AG20443 (cell line): Measurements from ENCODE around the gene FCHSD2.
A peak's percentile ranks its signal among the peaks of the same experiment; 100 is the strongest.
"Not testable (repeated sequence)": the region's sequence is repeated elsewhere in the genome, so short reads cannot be mapped to it uniquely, and the experiment has no call there.

ENCODE experiments used
- DNase-seq: peaks from one replicate; pipeline ENCODE4 v3.0.0; 2012; ENCODE audit warnings: low spot score, mixed read lengths

The FCHSD2 gene

DNA sequence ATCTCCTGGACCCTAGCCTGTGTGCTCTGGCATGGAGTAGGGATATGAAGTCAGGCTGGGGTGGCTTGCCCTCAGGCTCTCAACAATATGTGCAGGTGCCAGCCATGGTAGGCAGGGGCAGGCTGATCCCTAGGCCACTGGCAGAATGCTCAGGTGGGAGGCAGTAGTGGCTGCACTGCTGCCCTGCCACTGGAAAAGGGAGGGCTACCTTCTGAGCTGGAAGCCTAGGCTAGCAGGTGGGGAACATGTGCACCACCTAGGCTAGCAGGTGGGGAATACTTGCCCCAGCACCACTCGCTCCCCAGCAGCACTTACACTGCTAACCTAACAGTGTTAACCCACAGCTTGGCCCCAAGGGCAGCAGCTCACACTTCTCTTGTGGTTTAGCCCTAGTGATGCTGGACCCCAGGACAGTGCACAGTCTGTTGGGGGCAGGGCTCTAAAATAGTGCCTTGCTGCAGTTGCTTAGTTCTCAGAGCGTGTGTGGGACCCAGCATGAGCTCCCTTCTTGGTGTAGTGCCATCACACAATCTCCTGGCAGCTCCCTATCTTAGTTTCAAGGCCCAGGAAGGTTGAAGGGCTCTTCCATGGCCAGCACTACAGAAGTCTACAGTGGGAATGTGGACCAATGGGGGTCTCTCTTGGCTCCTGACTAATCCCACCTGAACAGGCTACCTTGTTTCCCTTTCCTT, 130.8 kb downstream of the FCHSD2 start:
- DNase-seq: no peak

DNA sequence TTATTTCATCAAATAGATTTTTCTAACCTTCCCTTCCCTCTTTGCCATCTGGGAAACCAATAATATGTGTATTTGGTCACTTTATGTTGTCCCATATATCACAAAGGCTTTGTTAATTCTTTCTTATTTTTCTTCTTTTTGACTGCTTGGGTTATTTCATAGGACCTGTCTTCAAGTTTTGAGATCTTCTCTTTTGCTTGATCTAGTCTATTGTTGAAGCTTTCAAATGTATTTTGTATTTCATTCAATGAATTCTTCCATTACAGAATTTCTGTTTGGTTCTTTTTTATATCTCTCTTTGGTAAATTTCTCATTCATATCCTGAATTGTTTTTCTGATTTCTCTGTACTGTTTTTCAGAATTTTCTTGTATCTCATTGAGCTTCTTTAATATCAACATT, 132.1 kb downstream of the FCHSD2 start:
- DNase-seq: no peak

DNA sequence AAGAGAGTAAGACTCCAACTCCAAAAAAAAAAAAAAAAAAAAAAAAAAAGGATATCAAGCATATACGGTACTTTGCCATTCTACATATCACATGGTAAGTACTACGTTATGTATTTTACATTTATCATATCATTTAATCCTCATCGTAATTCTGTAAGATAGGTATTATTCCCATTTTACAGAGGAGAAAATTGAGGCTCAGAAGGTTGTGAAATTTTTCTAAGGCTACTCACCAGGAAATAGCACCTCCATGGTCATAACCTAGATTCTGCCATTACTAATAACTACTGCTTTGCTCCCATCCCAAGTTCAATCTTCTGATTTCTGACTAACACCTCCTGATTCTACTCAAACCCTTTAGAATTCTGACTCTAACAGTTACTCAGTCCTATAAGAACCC, 138.0 kb downstream of the FCHSD2 start:
- no peak for DNase-seq

DNA sequence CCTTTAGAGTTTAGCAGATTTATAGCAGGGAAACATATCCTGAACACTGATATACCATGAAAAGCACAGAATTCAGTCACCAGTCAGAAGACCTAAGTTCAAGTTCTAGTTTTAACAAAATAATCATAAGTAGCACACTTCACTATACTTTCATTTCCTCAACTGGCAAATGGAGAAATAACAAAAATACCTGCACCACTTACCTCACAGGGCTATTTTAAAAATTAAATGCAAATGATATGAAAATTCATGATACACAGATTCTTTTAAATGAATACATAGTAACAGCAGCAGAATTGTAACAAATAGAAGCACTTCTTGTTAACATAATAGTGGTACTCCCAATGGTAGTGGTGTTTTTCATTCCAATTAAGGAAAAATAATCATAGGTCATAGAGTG, 139.0 kb downstream of the FCHSD2 start:
- DNase-seq: no peak

DNA sequence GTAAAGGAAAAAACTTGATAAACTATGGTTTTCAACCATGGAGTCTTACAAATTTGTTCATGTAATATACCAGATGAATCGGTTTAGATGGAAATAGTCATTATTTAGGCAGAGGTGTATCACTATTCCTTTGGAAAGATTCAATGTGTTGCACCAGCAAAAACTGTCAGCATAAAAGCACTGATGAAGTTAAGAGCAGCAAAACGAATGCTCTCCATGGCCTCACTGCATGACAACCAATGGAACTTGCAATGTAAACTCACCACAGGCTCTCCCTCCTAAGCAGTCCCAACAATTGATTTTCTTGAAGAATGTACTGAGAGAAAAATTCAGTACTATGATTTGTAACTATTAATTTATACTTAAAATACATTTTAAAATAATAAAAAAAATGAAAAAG, 139.9 kb downstream of the FCHSD2 start:
- DNase-seq: no peak

DNA sequence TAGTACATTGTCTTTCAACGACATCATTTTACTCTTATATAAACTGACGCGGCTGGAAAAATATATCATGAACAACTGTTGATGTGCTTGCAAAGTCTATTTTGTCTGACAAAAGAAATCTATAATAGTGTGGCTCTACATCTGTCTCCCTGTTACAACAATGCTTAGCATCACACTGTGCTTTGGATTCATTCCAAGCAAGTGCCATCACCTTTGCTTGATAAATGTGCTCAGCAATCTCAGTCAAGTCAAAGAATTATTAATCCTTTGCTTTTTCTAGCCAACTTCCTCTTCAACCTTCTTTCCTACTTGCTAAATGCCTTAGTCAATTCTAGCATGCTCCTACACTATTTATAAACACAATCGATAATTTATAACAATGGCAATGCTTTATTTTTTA, 140.5 kb downstream of the FCHSD2 start:
- no peak for DNase-seq

DNA sequence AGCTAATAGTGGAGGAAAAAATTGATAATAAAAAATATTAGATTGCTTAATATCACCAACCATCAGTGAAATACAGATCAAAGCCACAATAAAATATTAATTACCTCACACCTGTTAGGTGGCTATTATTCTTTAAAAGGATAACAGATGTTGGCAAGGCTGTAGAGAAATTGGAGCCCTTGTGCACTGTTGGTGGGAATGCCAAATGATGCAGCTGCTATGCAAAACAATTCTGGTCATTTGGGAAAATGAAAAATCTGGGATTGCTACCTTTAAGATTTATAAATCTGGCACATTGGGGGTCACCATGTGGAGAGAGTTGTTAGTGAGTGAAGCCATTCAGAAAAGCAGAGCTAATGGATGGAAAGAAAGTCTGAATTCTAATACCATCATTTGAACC, 143.4 kb downstream of the FCHSD2 start:
- DNase-seq: no peak

DNA sequence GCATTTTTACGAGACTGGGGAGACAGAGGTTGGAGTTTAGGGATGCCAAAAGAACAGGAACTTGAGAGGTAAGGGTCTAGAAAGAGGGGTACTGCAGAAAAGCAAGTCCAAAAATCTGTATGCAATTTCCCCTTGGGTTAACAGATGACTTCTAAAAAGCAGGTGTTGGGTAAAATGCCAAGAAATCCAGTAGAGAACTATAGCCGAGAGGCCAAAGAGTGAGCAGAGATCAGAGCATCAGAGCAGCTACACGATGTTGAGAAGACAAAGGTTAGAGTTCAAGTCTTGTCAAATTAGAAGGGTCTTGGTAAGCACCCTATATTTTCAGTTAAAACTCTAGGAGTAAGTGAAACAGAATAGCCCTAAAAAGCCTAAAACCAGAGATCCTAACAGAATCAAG, 145.2 kb downstream of the FCHSD2 start:
- DNase-seq: no peak

DNA sequence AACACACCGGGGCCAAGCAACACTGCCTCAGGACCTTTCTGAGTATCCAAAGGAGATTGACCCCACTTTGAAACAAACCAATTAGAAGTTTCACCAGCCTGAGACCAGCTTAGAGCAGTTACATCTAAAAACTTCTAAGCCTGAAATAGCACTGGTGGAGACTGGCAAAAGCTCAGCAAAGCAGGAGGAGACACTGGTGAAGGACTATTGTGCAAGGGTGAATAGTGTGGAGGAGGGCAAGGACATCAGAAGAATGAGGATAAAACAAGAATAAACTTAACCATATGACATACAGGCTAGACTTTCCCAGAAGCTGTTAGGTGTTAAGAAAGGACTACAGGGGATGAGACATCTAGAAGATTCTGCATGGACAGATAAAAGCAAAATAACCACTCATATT, 152.4 kb downstream of the FCHSD2 start:
- peak; percentile 55 for DNase-seq

DNA sequence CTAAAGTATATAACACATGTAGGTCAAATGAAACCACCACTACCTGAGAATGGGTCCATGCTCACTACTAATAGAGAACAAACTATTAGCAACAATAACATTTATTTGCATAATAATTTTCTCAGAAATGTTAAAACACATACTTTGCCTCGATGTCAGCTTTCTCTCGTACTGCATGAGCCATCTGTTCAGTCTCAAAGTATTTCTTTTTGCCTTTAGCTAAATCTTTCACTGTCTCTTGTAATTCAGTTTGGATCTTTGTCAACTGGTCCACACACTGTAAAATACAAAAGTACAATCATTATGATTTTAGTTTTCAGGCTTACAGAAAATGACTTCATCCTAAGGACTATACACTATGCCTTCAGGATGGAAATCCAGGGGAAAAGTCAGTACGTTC, 153.3 kb downstream of the FCHSD2 start:
- DNase-seq: no peak

DNA sequence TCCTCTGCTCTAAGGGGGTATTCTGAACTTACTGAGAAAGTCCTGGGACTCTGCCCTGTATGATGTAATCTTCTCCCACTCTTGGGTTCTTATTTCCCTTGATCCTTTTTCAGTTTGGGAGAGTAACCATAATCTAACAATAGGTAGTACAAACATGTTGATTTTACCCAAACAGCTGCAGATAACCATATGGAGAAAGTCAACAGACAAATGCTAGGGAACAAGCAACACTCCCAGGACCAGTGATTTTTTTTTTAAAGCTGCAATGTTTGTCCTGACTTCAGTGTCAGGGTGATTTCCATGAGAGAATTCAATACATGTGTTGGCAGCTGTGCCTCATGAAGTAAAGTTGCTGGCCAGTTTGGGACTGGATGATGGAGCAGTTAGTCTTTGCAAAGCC, 156.5 kb downstream of the FCHSD2 start:
- no peak for DNase-seq

DNA sequence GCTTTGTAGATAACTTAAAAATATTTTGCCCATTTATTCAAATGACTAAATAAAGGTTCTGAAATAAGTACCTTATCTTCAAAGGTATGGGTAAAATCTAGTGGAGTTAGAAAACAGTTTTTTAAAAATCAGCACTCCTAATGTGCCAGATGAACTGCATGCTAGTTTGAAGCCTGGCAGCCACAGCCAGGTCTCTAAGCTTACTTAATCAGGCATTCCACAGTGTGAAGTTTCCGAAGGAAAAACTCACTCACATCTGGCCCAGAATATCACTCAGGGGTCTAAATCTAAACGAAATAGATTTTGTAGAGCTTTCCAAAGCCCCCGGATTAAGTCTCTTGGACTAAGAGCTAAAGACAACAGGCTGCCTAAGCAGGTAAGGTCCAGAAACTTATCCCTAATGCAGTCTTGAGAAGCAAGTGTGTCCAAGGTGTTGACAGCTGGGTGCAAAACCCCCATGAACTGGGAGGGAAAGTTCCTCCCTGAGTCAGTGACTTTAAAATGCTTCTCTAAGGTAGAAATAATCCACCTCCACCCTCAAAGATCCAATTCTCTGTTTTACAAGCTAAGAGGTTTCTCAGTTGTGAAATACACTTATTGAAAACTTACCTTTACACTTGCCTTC, 157.6 kb downstream of the FCHSD2 start:
- no peak for DNase-seq

DNA sequence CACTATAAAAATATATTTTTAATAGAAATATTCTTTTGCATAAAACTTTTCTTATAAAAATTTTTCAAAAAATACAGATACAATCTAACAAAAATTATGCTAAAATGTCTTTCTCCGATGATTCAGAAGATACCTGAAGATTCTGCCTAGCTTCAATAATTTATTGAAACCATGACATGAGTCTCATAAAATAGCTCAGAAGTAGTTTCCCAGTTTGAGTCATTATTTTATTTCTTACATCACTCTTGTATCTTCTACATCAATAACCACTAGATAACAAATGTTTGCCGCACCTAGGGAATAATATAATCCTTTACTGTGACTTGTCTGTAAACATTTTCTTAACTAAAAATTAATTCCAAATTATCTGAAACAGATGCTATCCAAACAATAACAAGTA, 158.6 kb downstream of the FCHSD2 start:
- no peak for DNase-seq

DNA sequence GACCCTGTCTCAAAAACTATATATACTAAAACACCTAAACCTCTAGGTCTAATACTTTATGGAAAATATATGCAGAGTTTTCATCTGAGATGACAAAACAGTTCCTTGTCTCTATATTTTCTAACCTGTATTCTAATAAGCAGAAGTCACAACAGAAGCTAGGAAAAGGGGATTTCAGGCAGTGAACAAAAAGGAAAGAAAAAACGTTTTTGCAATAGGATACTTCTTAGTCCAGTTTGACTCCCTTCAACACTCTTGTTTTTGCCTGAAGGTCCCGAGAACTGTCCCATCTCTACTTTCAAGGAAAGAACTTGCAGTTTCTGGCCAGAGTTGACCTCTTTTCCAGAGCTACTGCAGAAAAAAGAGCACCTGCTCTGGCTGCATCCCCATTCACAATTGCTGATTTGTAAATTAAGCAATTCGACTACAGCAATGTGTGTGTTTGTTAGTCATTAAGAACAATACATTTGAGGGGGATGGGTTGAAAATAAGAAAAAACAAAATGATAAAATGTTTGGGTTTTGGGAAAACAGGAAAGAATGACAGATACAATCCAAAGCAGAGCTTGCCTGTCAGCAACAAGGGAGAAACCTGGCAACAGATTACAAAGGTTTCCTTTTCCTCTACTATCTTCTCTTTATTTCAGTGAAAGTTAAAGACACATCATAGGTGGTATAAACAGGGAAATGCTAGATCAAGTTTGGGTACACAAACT, 160.0 kb downstream of the FCHSD2 start:
- DNase-seq: no peak

DNA sequence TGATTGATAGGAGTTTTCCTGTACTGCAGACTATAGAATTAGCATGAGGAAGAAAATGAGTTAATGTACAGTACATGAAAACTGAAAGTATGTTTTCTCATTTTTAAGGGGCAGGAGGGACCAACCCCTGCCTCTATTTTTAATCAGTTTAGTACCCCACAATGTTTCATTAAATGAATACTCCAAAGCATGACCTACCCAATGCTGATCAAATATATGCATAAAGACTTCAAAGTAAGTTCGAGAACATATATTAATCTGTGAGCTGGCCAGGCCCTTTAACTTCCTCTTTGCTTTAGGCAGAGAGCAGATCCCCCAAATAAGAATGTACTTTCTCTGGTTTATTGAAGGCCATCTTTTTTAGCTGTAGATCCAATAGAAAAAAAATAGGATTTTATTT, 161.0 kb downstream of the FCHSD2 start:
- DNase-seq: no peak

DNA sequence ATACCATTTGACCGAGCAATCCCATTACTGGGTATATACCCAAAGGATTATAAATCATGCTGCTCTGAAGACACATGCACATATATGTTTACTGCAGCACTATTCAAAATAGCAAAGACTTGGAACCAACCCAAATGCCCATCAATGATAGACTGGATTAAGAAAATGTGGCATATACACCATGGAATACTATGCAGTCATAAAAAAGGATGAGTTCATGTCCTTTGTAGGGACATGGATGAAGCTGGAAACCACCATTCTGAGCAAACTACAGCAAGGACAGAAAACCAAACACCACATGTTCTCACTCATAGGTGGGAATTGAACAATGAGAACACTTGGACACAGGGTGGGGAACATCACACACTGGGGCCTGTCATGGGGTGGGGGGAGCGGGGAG, 164.3 kb downstream of the FCHSD2 start:
- not testable (repeated sequence) for DNase-seq

DNA sequence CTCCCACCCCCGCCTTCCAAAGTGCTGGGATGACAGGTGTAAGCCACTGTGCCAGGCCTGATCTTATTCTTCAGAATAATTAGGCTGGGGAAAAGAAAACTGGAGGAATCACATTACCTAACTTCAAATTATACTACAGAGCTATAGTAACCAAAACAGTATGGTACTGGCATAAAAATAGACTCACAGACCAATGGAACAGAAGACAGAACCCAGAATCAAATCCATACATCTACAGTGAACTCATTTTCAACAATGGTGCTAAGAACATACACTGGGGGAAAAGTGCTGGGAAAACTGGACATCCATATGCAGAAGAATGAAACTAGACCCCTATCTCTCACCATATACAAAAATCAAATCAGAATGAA, 165.6 kb downstream of the FCHSD2 start:
- not testable (repeated sequence) for DNase-seq

DNA sequence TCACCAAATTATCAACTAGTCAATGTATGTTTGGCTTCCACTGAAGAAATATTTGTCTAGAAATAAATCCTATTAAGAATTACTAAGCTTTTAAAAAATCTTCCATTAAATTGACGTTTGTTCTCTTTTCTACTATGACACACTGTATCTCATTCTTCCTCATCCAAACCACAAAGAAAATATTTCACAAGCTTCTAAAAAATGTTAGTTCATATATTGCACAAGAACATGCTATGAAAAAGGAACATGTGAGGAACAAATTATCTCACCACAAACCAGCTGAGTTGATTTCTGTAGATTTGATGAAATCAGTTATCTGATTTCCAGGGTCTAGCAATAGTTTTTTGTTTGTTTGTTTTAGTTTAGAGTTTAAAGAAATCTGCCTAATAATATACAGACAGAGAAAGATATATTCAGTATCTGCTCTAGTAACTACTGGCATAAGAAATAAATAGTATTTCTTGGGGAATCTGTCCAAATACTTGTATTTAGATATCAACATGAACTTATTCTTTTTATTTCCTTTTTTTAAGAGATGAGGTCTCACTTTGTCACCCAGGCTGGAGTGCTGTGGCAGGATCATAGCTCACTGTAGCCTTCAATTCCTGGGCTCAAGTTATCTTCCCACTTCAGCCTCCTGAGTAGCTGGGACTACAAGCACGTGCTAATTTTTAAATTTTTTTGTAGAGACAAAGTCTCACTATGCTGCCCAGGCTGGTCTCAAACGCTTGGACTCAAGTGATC, 166.2 kb downstream of the FCHSD2 start:
- DNase-seq: peak; percentile 56

DNA sequence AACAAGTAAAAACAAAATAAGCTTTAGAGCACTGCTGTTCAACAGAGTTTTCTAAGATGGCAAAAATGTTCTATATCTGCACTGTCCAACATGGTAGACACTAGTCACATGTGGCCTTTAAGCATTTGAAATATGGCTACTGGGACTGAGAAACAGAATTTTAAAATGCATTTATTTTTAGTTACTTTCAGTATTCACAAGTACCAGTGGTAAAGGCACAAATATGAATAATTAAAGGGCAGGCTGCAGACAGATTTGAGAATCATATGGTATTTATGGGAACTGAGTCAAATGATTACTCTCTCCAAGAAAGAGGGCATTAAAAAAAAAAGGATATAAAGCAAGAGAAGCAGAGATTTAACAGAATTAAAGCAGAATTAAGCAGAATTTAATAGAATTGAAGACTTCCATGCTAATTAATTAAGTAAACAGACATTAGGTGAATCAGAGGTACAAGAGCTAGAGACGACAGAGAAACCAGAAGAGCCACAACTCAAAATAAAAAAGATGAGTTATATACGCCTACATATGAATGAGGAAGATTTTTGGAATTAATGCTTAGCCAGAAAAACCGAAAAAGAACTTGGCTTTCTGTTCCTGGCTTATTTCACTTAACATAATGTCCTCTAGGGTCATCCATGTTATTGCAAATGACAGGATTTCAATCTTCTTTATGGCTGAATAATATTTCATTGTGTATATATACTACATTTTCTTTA, 167.5 kb downstream of the FCHSD2 start:
- no peak for DNase-seq

DNA sequence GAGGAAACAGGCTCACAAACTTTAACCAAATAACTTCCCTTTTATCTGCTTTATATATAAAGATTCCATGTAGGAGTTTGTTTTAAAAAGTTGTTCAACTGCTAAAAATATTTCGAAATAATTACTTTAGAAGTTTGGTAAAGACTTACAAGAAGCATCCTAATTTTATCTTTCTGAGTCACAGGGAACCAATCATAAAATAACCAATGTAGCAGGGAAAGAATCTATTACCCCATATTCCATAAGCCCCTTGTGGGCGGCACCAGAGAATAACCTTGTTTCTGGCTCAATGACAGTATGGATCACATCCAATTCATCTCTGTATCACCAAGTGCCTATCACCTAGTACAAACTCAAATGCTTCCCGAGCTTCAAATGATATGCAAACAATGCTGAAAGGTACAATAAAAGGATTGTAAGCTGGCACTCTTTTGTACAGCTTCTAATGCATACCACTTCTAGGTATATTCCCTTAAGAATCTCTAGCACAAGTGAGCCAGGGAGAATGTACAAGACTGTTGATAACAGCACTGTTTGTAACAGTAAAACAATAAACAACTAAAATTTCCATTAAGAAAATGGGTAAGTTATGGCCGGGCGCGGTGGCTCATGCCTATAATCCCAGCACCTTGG, 169.5 kb downstream of the FCHSD2 start:
- peak; percentile 20 for DNase-seq

DNA sequence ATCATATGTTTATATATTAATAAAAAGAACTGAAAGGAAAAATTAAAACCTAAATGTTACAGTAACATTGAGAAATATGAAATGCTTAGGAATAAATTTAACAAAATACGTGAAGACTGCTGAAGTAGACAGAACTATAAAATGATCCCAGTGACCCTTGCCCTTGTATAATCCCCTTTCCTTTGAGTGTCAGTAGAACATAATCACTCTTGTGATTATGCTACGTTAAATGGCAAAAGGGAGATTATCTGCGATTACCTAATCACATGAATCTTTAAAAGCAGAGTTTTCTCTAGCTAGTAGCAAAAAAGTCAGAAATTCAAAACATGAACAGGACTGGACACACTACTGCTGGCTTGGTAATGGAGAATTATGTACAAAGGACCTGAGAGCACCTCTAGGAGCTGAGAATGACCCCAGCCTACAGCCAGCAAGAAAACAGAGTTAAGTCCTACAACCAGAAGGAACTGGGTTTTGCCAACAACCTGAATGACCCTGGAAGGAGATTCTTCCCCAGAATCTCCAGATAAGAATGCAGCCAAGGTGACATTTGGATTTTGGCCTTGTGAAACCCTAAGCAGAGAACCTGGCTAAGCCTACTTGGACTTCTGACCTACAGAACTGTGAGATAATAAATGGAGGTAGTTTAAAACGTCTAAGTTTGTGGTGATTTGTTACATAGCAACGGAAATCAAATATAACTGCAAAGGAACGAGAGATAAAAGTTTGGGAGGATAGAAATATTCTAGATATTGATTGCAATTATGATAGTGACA, 170.7 kb downstream of the FCHSD2 start:
- DNase-seq: no peak
